Coronary artery (tissue), 2 donors: ENCODE measurements around the gene WDR47.

Experiments
- DNase-seq: peaks from one replicate; pipeline ENCODE4 v3.0.0-alpha.2; 2017; ENCODE audit warnings: low spot score
- H3K27ac ChIP-seq, 2 donors: fragments of 200-600 bp; sonication (generic); one replicate each; pipeline ENCODE4 v1.5.1; 2016 to 2019
- H3K4me3 ChIP-seq: fragments of 200-600 bp; sonication (generic); 2 replicates; pipeline ENCODE4 v1.5.1; 2016; ENCODE audit warnings: mild to moderate bottlenecking, moderate library complexity
- CTCF ChIP-seq: fragments of 200-600 bp; sonication (generic); IDR thresholded peaks from one replicate; pipeline ENCODE4 v1.5.1; 2019; ENCODE audit warnings: antibody characterized with exemption

The WDR47 gene

GRCh38 chr1:108962681-108963051 is 79.2 kb downstream of the WDR47 start:
- peak overlapping the region; percentile 96 for H3K4me3 ChIP-seq
- no peak for TF ChIP-seq CTCF
- DNase-seq = no peak
- H3K27ac ChIP-seq = peak overlapping the region; percentile 90 to 99

GRCh38 chr1:108961752-108962486 is 80.0 kb downstream of the WDR47 start:
- no peak for TF ChIP-seq CTCF
- peak overlapping the region; percentile 96 for H3K4me3 ChIP-seq
- no peak for DNase-seq
- H3K27ac ChIP-seq = no peak overlapping the region

- DNase-seq = no peak
- H3K4me3 ChIP-seq = no peak overlapping the region
- no peak for TF ChIP-seq CTCF
- H3K27ac ChIP-seq = no peak overlapping the region
These were observed 80.7 kb downstream of the WDR47 start for GRCh38 chr1:108961198-108961597.

- no peak for DNase-seq
- Histone ChIP-seq H3K27ac (no peak overlapping the region), H3K4me3 (no peak overlapping the region)
- TF ChIP-seq CTCF = no peak
These were observed 81.2 kb downstream of the WDR47 start for GRCh38 chr1:108960719-108961118.

GRCh38 chr1:108957888-108958287 is 84.0 kb downstream of the WDR47 start:
- no peak for TF ChIP-seq CTCF
- H3K27ac ChIP-seq = no peak overlapping the region
- no peak for DNase-seq
- no peak overlapping the region for H3K4me3 ChIP-seq

GRCh38 chr1:108955881-108956280 is 86.0 kb downstream of the WDR47 start:
- TF ChIP-seq CTCF = no peak
- no peak for DNase-seq
- H3K27ac ChIP-seq = no peak overlapping the region
- no peak overlapping the region for H3K4me3 ChIP-seq

GRCh38 chr1:108955111-108955510 is 86.8 kb downstream of the WDR47 start:
- Histone ChIP-seq H3K27ac (no peak overlapping the region), H3K4me3 (no peak overlapping the region)
- no peak for DNase-seq
- TF ChIP-seq CTCF = no peak
